Testis (tissue), 2 donors: ENCODE data around the gene ZNF775.

ENCODE experiments used
- POLR2A ChIP-seq: fragments of 450-650 bp; IDR thresholded peaks from one replicate; pipeline ENCODE4 v1.6.1; 2017; ENCODE audit warnings: antibody characterized with exemption, mild to moderate bottlenecking, moderate library complexity
- TF ChIP-seq, protein P1 (sequence below), 3 experiments: fragments of 450-650 bp in 2 of 3; fragments of 200-600 bp in 1 of 3; sonication (generic) in 1 of 3; IDR thresholded peaks; one replicate each; pipeline ENCODE4 v1.5.1; 2016 to 2019; ENCODE audit warnings: antibody characterized with exemption in 3 of 3, mild to moderate bottlenecking in 2 of 3, moderate library complexity in 1 of 3

DNA sequence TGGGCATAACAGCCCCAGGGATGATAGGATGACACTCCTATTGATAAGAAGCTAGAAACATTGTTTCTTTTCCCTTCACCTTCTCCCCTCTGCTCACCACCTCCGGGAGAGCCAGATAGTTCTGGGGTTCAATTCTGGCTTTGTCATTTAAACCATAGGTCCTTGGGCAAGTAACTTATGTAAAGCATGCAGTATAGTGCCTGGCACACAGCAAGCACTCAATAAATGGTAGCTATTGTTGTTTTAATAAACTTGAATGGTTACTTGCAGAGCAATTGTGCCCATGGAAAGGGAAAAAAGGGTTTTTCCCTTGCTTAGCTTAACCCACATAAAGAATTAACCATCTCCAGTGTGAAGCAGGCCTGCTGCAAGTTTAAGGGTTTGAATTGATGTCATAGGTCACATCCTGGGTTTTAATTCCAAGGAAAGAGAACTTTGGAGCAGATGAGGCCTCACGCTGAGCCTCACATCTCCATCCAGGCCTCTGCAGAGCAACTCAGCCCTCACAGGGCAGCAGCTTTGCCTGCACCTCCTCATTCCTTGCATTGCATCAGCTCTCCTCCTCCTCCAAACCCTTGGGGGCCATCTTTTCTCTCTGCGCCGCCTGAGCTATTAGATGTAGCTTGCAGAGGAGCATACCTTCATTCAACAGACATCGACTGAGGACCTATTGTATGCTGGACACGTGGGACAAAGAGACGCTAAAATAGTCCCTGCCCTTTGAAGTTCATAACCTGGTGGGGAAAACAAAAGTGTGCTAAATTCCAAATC lies 22.9 kb downstream of the ZNF775 start:
- TF ChIP-seq, protein P1, sequence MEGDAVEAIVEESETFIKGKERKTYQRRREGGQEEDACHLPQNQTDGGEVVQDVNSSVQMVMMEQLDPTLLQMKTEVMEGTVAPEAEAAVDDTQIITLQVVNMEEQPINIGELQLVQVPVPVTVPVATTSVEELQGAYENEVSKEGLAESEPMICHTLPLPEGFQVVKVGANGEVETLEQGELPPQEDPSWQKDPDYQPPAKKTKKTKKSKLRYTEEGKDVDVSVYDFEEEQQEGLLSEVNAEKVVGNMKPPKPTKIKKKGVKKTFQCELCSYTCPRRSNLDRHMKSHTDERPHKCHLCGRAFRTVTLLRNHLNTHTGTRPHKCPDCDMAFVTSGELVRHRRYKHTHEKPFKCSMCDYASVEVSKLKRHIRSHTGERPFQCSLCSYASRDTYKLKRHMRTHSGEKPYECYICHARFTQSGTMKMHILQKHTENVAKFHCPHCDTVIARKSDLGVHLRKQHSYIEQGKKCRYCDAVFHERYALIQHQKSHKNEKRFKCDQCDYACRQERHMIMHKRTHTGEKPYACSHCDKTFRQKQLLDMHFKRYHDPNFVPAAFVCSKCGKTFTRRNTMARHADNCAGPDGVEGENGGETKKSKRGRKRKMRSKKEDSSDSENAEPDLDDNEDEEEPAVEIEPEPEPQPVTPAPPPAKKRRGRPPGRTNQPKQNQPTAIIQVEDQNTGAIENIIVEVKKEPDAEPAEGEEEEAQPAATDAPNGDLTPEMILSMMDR (IDR thresholded peaks at IDR 0.05) = no peak
- TF ChIP-seq POLR2A = no peak
